HG02885 (cell line): ENCODE results near the gene KRTAP5-1.

Source experiments
- ATAC-seq: cut with Tn5 transposase; IDR thresholded peaks from one replicate; pipeline ENCODE4 v1.9.1; 2021; ENCODE audit warnings: mild to moderate bottlenecking; ENCODE audit not compliant: unreplicated experiment, poor library complexity

The KRTAP5-1 gene

GRCh38 chr11:1562469-1563148 lies 22.5 kb downstream of the KRTAP5-1 start:
- ATAC-seq: no peak

- no peak for ATAC-seq
Measured at GRCh38 chr11:1561955-1562354, 23.1 kb downstream of the KRTAP5-1 start.

- no peak for ATAC-seq
Measured at GRCh38 chr11:1561266-1561665, 23.8 kb downstream of the KRTAP5-1 start.

GRCh38 chr11:1560649-1561251 lies 24.3 kb downstream of the KRTAP5-1 start:
- no peak for ATAC-seq

GRCh38 chr11:1560002-1560648 lies 25.0 kb downstream of the KRTAP5-1 start:
- no peak for ATAC-seq

- ATAC-seq: no peak
Measured at GRCh38 chr11:1559111-1559951, 25.8 kb downstream of the KRTAP5-1 start.

- ATAC-seq: no peak
Measured at GRCh38 chr11:1558775-1559110, 26.3 kb downstream of the KRTAP5-1 start.

- ATAC-seq: no peak
Measured at GRCh38 chr11:1557904-1558774, 26.9 kb downstream of the KRTAP5-1 start.

- no peak for ATAC-seq
Measured at GRCh38 chr11:1557051-1557884, 27.8 kb downstream of the KRTAP5-1 start.

- ATAC-seq: no peak
Measured at GRCh38 chr11:1556278-1556902, 28.7 kb downstream of the KRTAP5-1 start.

- no peak for ATAC-seq
Measured at GRCh38 chr11:1555713-1556153, 29.4 kb downstream of the KRTAP5-1 start.

GRCh38 chr11:1554981-1555712 lies 29.9 kb downstream of the KRTAP5-1 start:
- no peak for ATAC-seq

- no peak for ATAC-seq
Measured at GRCh38 chr11:1553808-1554594, 31.1 kb downstream of the KRTAP5-1 start.

GRCh38 chr11:1549338-1550330 lies 35.4 kb downstream of the KRTAP5-1 start:
- no peak for ATAC-seq

GRCh38 chr11:1548221-1549070 lies 36.6 kb downstream of the KRTAP5-1 start:
- no peak for ATAC-seq
